GM18508 (cell line): ENCODE results near the gene PLAAT5.

Experiments
- ATAC-seq: cut with Tn5 transposase; IDR thresholded peaks from one replicate; pipeline ENCODE4 v1.9.1; 2021; ENCODE audit warnings: moderate number of reproducible peaks; ENCODE audit not compliant: insufficient read depth, unreplicated experiment

The PLAAT5 gene

DNA sequence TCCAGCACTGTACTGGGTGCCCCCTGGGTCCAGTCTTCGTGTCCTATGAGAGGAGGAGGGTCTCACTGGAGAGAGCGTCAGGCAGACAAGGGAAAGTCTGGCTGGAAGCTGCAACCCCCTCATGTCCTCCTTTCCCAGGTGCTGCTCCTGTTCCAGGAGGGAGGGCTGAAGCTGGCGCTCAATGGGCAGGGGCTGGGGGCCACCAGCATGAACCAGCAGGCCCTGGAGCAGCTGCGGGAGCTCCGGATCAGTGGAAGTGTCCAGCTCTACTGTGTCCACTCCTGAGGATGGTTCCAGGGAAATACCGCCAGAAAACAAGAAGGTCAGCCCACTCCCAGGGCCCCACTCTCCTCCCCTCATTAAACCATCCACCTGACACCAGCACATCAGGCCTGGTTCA is 25.1 kb upstream of the PLAAT5 start:
- no peak for ATAC-seq

DNA sequence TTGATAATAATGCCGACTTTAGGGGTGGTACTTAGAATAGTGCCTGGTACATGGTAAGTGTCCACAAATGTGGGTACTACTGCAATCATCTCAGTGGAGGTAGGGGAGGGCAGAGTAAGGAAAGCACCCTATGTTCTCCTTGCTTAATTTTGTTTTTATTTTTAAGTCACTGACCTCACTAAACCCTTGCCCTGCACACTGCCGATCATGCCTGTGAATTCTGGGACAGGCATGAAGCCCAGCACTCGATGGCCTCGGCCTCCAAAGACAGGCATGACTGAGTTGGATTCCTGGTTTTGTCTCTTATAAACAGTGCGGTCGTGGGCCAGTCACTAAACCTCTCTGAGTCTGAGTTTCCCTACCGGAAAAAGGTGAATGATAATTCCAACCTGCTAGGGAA is 21.8 kb upstream of the PLAAT5 start:
- no peak for ATAC-seq

DNA sequence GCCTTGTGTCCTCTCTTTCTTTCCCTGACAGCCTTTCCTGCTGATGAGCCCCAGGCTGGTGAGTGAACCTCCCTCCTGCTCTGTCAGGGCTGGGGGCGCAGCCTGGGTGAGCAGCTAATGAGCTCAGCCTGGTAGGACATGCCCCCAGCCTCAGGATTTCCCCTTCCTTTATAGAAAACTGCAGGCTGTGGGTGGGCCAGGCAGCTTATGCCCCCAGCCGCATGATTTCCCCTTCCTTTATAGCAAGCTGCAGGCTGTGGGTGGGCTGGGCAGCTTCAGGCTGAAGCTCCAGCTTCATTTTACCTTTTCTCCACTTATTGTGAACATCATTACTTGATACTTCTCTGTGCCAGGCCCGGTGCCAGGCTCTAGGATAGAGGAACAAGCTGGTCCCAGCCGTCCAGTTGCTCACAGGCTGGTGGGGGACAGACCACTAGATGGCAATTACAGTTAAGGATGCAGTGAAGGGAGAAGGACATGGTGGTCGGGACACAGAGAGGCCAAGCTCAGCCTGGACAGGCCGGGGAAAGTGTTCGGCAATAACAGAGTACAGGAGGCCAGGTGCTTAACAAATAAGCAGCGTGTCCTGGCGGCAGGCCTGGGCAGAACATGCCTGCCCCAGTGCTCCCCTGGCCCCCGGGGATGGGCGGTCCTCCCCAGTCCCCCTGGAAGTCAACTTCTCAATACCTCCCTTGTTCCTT is 20.2 kb upstream of the PLAAT5 start:
- no peak for ATAC-seq

DNA sequence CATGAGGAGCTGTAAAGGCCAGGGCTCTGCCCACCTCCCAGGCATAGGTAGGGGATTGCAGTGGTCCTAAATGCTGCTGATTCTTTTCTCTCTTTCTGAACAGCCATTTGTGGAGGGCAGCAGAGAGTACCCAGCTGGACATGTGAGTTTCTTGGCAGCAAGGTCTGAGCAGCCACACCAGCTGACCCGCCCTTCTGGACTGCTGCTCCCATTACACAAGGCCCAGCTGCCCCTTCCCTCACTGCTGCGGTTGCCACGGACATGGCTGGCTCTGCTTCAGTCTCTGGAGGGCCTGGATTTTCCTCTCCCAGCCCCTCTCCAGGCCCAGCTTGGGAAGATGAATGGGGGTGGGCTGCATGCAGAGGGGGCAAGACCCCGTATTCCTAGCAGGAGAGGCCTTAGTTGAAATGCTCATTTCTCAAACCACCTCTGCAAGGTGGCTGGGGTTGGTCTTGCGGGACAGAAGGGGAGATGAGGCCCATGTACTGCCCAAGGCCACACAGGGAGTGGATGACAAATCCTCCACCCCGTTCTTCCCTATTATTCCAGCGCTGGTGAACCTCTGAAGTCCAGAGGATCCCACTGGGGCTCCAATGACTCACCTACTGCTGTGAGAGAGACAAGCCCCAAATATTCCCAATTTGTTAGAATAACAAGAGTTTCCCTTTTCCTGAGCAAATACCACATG is 19.5 kb upstream of the PLAAT5 start:
- no peak for ATAC-seq

DNA sequence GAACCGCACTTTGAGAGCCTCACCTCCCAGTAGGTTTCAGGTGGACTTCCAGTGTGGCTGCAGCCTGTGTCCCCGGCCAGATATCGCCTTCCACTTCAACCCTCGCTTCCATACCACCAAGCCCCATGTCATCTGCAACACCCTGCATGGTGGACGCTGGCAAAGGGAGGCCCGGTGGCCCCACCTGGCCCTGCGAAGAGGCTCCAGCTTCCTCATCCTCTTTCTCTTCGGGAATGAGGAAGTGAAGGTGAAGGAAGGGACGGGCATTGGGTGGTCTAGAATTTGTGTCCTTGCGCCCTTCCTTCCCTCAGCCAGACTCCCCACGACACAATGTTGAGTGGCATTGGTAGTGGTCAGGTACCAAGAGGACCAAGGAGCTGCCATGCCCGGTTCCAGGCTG is 17.8 kb upstream of the PLAAT5 start:
- ATAC-seq = no peak

GRCh38 chr11:63508009-63508408 is 17.0 kb upstream of the PLAAT5 start:
- ATAC-seq = no peak

DNA sequence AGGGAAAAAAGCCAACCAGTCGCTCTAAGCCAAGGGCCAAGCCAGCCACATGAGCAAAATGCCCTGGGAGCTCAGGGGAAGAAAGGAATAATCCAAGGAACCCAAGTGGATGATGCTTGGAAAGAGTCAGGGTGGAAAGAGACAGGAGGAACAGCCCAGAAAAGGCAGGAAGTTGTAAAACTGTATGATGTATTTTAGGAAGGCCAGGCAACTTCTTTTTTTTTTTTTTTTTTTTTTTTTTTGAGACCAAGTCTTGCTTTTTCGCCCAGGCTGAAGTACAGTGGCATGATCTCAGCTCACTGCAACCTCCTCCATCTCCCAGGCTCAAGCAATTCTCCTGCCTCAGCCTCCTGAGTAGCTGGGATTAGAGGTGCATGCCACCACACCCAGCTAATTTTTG is 16.5 kb upstream of the PLAAT5 start:
- no peak for ATAC-seq

- no peak for ATAC-seq
Observed at GRCh38 chr11:63506876-63507275, 15.9 kb upstream of the PLAAT5 start.

DNA sequence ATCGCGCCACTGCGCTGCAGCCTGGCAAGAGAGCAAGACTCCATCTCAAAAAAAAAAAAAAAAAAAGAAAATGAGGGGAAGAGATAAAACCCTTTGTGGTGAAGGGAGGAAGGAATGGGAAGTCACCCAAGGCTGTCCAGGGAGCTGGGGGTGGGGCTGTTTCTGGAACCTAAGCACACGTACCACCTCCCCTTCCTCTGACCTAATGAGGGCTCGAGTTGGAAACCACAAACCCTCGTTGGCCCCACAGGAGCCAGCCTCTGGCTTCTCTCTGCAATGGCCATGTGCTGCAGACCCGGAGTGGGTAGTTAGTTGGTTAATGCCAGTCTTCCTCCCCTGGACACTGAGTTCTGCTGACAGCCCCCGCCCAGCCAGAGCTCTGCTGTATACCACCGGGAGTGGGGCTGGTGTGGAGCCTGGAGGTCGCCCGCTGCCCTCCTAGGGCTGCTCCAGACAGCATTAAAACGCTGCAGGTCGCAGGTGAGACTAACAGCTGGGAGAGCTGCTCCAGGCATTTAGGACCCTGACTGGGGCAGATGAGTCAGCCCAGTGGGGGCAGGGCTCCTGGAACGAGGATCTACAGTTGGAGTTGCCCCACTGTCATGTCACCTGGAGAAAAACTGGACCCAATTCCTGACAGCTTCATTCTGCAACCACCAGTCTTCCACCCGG is 15.0 kb upstream of the PLAAT5 start, which contains the start of gene LGALS12:
Gene LGALS12, plus strand, starts transcription at position 228 of the 672 bp plus-strand sequence. Its CDS starts 375 bp downstream, at position 603.
- ATAC-seq = no peak

GRCh38 chr11:63504933-63505586 is 14.1 kb upstream of the PLAAT5 start:
- ATAC-seq = no peak

GRCh38 chr11:63504054-63504453 is 13.1 kb upstream of the PLAAT5 start:
- ATAC-seq = no peak

DNA sequence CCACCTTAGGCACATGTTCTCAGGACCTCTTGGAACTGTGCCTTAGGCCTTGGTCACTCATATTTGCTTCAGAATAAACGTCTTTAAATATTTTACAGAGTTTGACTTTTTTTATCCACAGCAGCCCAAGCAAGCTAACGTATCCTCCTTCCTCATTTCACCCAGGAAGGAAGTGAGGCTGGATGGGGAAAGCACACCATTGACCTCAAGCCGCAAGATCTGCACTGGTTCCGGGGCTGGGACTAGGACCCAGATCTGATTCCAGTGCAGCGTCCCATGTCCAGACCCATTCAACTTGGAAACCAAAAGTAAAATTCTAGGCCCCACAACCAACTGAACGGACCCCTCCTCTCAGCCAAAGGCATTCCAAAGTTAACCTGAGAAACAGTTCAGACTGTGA is 12.5 kb upstream of the PLAAT5 start:
- no peak for ATAC-seq

GRCh38 chr11:63502252-63502820 is 11.4 kb upstream of the PLAAT5 start:
- no peak for ATAC-seq

DNA sequence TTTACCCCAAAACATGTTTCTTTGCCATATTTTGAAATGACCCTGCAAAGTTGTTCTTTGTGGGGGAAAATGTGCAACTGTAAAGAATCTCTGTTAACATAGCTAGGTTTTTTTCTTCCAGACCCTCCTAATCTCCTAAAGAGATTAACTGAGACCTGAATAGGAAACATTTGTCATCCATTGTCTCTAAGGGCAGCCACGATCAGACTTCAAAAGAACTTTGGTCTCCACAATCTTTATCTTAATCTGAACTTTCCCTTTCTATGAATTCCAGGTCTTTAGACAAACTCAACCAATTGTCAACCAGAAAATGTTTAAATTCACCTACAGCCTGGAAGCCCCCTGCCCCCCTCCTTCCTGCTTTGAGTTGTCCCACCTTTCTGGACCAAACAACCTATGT is 10.3 kb upstream of the PLAAT5 start:
- ATAC-seq = no peak

GRCh38 chr11:63499874-63500273 is 8.9 kb upstream of the PLAAT5 start:
- no peak for ATAC-seq

- ATAC-seq = no peak
Observed at GRCh38 chr11:63494975-63495374, 4.0 kb upstream of the PLAAT5 start.

GRCh38 chr11:63493127-63493526 is 2.2 kb upstream of the PLAAT5 start:
- ATAC-seq = no peak

- ATAC-seq = no peak
Observed at GRCh38 chr11:63492441-63492840, 1.5 kb upstream of the PLAAT5 start.

- ATAC-seq = no peak
Observed at GRCh38 chr11:63491636-63492372, 837 bp upstream of the PLAAT5 start.

GRCh38 chr11:63491240-63491587 is 247 bp upstream of the PLAAT5 start:
- no peak for ATAC-seq
